ENCODE measurements around the gene CADPS.

DNA sequence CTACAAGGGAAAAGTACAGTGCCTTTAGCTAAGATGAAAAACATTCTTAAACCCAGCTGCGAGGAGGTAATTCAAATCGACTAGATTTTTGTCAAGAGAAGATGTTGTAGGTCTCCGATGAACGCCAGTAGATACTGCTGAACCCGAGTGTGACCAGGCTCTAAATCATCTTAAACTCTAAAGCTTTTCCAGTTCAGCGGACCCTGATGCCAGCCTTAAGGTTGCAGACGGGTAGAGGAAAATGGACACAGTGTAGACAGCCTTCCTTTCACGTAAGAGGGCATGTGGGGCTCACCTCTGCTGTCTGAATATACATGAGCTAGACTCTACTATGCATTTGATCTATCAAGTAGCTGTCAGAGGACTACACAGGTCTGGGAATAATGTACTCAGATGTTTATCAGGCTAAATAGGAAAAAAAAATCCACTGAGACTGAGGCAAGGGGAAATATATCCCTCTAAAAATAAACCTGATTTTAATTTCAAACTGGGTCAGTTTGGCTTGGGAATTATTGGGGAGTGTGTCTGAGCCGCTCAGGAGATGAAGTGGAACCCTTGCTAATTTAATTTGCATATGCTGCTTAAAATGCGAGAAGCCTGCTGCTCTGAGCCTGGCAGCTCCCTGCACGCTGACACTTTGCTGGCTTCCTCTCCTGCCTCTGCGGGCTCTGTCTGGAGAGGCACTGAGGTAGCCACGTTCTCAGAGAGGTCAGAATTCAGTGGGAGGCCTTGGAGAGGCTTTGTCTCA is 151.9 kb downstream of the CADPS start:
- TF ChIP-seq POLR2A (IDR thresholded peaks at IDR 0.05; ENCODE audit: low read length) (no peak), GATA1 (IDR thresholded peaks at IDR 0.05; ENCODE audit: low read depth, low read length) (no peak)
